BLaER1 (cell line): Measurements from ENCODE around the gene C20orf173.
A peak's percentile ranks its signal among the peaks of the same experiment; 100 is the strongest.

ENCODE experiments used
- H3K27ac ChIP-seq: shearing (Covaris generic); formaldehyde crosslinking; 2 replicates; pipeline ENCODE4 v1.8.1; 2022
- H3K27me3 ChIP-seq: shearing (Covaris generic); formaldehyde crosslinking; 2 replicates; pipeline ENCODE4 v1.8.1; 2022
- H3K36me3 ChIP-seq: shearing (Covaris generic); formaldehyde crosslinking; 2 replicates; pipeline ENCODE4 v1.8.1; 2022
- H3K4me1 ChIP-seq: shearing (Covaris generic); formaldehyde crosslinking; 2 replicates; pipeline ENCODE4 v1.8.1; 2022
- H3K4me2 ChIP-seq: shearing (Covaris generic); formaldehyde crosslinking; 2 replicates; pipeline ENCODE4 v1.8.1; 2022
- H3K4me3 ChIP-seq: shearing (Covaris generic); formaldehyde crosslinking; 2 replicates; pipeline ENCODE4 v1.8.1; 2022
- H3K9ac ChIP-seq: shearing (Covaris generic); formaldehyde crosslinking; 2 replicates; pipeline ENCODE4 v1.8.1; 2022
- H3K9me3 ChIP-seq: shearing (Covaris generic); formaldehyde crosslinking; 2 replicates; pipeline ENCODE4 v1.8.1; 2022
- H4K20me1 ChIP-seq: shearing (Covaris generic); formaldehyde crosslinking; 2 replicates; pipeline ENCODE4 v1.8.1; 2022
- Cebpa-rat ChIP-seq: shearing (Covaris generic); IDR thresholded peaks from 2 replicates; pipeline ENCODE4 v1.8.1; 2022

The C20orf173 gene

DNA sequence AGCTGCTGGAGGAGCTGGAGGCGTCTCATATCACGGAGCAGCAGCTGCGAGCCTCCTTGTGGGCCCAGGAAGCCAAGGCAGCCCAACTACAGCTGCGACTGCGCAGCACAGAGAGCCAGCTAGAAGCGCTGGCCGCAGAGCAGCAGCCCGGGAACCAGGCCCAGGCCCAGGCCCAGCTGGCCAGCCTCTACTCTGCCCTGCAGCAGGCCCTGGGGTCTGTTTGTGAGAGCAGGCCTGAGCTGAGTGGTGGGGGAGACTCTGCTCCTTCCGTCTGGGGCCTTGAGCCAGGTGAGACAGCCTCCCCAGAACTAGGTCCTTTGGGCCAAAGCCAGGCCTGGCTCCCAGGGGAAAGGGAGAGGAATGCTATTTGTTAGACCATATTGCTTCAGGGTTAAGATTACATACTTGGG lies 31.7 kb downstream of the C20orf173 start:
- peaks cover 100% of the 10 kb centered on the region for H3K36me3 ChIP-seq
- 0 out of 2 replicates have a peak, but pooled peaks cover 7% of the 10 kb centered on the region for H4K20me1 ChIP-seq
- H3K4me2 ChIP-seq, result no peak overlapping the region
- H3K4me1 ChIP-seq, result peaks cover 13% of the 10 kb centered on the region
- no peaks in the 10 kb centered on the region for H3K9me3 ChIP-seq
- no peaks in the 10 kb centered on the region for H3K27me3 ChIP-seq
- H3K4me3 ChIP-seq, result no peak overlapping the region
- H3K27ac ChIP-seq, result no peak overlapping the region
- no peak overlapping the region for H3K9ac ChIP-seq
- TF ChIP-seq Cebpa-rat, result no peak

DNA sequence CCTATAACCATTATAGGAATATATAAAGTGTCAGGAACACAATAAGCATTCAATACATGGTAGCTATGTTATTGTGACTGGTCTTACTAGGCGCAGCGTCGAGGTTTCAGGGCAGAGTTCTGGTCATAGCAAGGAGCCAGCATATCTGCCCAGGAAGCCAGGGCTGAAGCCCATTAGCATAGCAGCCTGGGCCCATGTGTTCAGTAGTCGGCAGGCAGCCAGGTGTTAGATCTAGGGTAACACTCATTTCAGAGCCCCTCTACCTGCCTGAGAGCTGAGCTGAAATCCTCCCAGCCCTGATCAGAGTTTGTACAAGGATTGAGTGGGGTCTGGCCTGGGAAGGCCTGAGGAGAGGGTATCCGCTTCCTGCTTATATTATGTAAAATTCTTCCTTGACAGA lies 32.1 kb downstream of the C20orf173 start:
- peaks cover 11% of the 10 kb centered on the region for H3K4me1 ChIP-seq
- H3K4me2 ChIP-seq, result no peak overlapping the region
- no peak overlapping the region for H3K4me3 ChIP-seq
- H4K20me1 ChIP-seq, result 0 out of 2 replicates have a peak, but pooled peaks cover 7% of the 10 kb centered on the region
- no peak for TF ChIP-seq Cebpa-rat
- no peak overlapping the region for H3K9ac ChIP-seq
- H3K36me3 ChIP-seq, result peaks cover 100% of the 10 kb centered on the region
- no peaks in the 10 kb centered on the region for H3K27me3 ChIP-seq
- H3K27ac ChIP-seq, result no peak overlapping the region
- no peaks in the 10 kb centered on the region for H3K9me3 ChIP-seq

DNA sequence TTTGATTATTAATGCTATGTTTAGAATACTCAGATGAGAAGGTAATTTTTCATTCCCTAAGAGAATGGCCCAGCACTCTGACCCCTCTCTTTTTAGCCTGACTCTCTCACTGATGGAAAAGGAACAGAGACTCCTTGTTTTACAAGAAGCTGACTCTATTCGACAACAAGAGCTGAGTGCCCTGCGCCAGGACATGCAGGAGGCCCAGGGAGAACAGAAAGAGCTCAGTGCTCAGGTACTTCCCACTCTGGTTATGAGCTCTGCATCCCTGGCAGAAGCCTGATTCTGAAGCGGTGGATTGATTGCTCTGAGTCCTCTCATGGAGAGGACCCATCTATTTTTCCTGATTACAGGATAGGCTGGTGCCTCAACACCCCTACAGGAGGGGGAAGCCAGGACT lies 33.0 kb downstream of the C20orf173 start:
- TF ChIP-seq Cebpa-rat, result no peak
- Histone ChIP-seq H3K27ac (no peak overlapping the region), H4K20me1 (0 out of 2 replicates have a peak, but pooled peaks cover under 1% of the 10 kb centered on the region)

DNA sequence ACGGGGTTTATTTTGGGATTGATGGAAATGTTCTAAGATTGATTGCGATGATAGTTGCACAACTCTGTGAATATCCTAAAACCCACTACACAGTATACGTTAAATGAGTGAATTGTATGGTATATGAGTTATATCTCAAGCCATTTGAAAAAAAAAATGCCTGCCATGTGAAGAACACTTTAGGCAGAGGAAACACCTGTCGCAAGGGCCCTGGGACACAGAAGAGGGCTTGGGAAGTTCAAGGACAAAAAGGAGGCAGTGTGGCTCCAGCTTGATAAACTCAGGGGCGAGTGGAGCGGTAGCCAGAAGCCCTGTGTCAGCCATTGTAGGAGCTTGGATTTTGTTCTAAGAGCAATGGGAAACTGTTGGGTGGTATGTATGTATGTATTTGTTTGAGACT lies 37.1 kb downstream of the C20orf173 start:
- Histone ChIP-seq H3K27me3 (no peaks in the 10 kb centered on the region), H3K27ac (no peak overlapping the region), H3K4me3 (no peak overlapping the region), H3K9me3 (no peaks in the 10 kb centered on the region), H3K4me2 (no peak overlapping the region), H3K9ac (no peak overlapping the region), H4K20me1 (no peaks in the 10 kb centered on the region; the same call in 1 of the 2 replicates), H3K36me3 (peaks cover 88% of the 10 kb centered on the region), H3K4me1 (peaks cover 27% of the 10 kb centered on the region)
- TF ChIP-seq Cebpa-rat, result no peak

More for the DNA sequence above, 33.0 kb downstream of the C20orf173 start:
- Histone ChIP-seq H3K9ac (no peak overlapping the region), H3K4me2 (no peak overlapping the region), H3K4me3 (no peak overlapping the region), H3K9me3 (no peaks in the 10 kb centered on the region), H3K4me1 (peaks cover 6% of the 10 kb centered on the region), H3K27me3 (no peaks in the 10 kb centered on the region), H3K36me3 (peaks cover 98% of the 10 kb centered on the region)

DNA sequence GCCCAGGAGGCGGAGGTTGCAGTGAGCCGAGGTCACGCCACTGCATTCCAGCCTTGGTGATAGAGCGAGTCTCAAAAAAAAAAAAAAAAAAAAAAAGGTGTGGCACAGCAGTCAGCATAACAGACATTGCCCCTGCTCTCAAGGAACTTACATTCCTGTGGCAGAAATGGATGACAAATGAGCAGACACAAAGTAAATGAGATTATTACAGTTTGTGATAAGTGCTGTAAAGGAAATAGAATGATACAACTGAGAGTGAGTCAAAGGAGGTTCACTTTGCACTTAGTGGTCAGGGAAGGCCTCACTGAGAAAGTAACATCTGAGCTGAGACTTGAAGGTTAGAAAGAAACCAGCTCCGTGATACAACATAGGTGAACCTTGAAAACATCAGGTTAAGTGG lies 37.6 kb downstream of the C20orf173 start:
- no peaks in the 10 kb centered on the region for H3K9me3 ChIP-seq
- peaks cover 88% of the 10 kb centered on the region for H3K36me3 ChIP-seq
- no peak for TF ChIP-seq Cebpa-rat
- peak overlapping the region; percentile 91 for H3K4me2 ChIP-seq
- no peaks in the 10 kb centered on the region; the same call in 1 of the 2 replicates for H4K20me1 ChIP-seq
- H3K27ac ChIP-seq, result peak overlapping the region; percentile 86; the same call in 1 of the 2 replicates
- no peaks in the 10 kb centered on the region for H3K27me3 ChIP-seq
- no peak overlapping the region for H3K9ac ChIP-seq
- peaks cover 27% of the 10 kb centered on the region for H3K4me1 ChIP-seq
- no peak overlapping the region for H3K4me3 ChIP-seq

DNA sequence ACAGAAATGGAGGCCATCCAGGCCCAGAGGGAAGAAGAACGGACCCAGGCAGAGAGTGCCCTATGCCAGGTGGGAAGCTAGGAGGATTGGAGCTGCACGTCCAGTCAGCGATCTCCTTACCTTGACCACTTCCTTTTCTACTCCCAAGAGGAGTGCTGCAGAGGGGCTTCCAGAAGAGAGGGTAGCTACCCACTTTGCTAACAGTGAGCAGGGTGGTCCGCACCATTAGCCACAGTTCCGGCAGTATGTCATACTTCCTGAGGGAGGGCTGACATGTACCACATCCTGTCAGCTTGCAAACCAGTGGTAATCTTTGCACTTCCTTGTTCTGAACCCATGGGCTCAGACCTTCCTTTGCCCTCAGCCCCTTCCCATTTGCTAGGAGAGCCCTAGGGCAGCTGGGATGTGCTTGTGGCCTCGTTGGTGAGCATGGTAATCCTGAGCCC lies 38.7 kb downstream of the C20orf173 start:
- Histone ChIP-seq H3K4me3 (peak overlapping the region; percentile 65), H3K9me3 (no peaks in the 10 kb centered on the region), H3K4me1 (peaks cover 27% of the 10 kb centered on the region), H3K4me2 (peak overlapping the region; percentile 91), H3K36me3 (peaks cover 88% of the 10 kb centered on the region), H3K9ac (peak overlapping the region; percentile 71), H3K27me3 (no peaks in the 10 kb centered on the region), H3K27ac (peak overlapping the region; percentile 86), H4K20me1 (no peaks in the 10 kb centered on the region; the same call in 1 of the 2 replicates)
- TF ChIP-seq Cebpa-rat, result no peak

DNA sequence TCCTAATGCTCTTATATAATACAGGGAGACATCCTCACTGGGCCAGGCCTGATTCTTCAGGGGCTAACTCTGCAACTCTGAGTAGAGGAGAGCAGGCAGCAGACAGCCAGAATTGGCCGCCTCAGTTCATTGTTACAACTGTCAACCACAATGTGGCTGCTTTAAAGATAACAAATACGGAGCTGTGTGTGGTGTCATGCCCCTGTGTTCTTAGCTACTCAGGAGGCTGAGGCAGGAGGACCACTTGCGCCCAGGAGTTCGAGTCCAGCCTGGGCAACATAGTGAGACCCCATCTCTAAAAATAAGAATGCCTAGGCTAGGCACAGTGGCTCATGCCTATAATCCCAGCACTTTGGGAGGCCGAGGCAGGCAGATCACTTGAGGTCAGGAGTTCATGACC lies 39.7 kb downstream of the C20orf173 start:
- peaks cover 88% of the 10 kb centered on the region for H3K36me3 ChIP-seq
- H3K9me3 ChIP-seq, result peaks cover 3% of the 10 kb centered on the region
- no peak overlapping the region for H3K9ac ChIP-seq
- no peaks in the 10 kb centered on the region for H3K27me3 ChIP-seq
- H3K4me1 ChIP-seq, result peaks cover 27% of the 10 kb centered on the region
- no peak for TF ChIP-seq Cebpa-rat
- H3K27ac ChIP-seq, result peak overlapping the region; percentile 86; the same call in 1 of the 2 replicates
- peak overlapping the region; percentile 91 for H3K4me2 ChIP-seq
- H4K20me1 ChIP-seq, result no peaks in the 10 kb centered on the region; the same call in 1 of the 2 replicates
- no peak overlapping the region; the same call in 1 of the 2 replicates for H3K4me3 ChIP-seq

DNA sequence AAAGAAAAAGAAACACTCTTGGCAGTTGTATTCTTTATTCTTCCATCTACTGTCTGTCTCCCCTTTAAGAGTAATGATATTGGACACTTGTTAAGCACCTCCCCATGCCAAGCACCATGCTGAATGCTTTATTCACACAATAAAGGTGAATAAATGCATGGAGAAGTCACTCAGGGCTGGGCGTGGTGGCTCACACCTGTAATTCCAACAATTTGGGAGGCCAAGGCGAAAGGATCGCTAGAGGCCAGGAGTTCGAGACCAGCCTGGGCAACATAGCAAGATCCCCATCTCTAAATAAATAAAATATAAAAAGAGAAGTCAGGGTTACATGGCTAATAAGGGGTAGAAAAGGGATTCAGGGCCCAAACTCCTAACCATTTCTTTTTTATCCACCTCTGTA lies 42.0 kb downstream of the C20orf173 start:
- Histone ChIP-seq H3K36me3 (peaks cover 88% of the 10 kb centered on the region), H3K4me1 (peaks cover 27% of the 10 kb centered on the region), H3K27me3 (no peaks in the 10 kb centered on the region), H3K4me2 (no peak overlapping the region), H3K9me3 (peaks cover 19% of the 10 kb centered on the region), H3K9ac (no peak overlapping the region), H3K4me3 (no peak overlapping the region), H3K27ac (no peak overlapping the region), H4K20me1 (no peaks in the 10 kb centered on the region; the same call in 1 of the 2 replicates)
- no peak for TF ChIP-seq Cebpa-rat

DNA sequence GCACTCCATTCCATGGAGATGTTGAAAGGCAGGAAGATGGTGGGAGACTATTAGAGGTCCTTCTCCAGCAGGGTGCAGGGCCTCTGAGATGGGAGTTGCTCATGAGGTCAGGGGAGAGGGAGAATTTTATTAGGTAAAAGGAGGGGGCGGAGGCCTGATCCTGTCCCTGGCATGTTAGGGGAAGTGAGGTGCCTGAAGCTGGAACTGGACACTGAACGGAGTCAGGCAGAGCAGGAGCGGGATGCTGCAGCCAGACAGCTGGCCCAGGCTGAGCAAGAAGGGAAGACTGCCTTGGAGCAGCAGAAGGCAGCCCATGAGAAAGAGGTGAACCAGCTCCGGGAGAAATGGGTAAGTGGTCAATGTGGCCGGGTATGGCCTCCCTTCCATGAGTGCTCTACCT lies 49.7 kb downstream of the C20orf173 start:
- Histone ChIP-seq H3K9ac (no peak overlapping the region), H3K4me3 (no peak overlapping the region), H3K4me2 (no peak overlapping the region), H4K20me1 (peaks cover 18% of the 10 kb centered on the region; the same call in 1 of the 2 replicates), H3K9me3 (peaks cover 17% of the 10 kb centered on the region), H3K4me1 (no peaks in the 10 kb centered on the region), H3K27ac (no peak overlapping the region), H3K27me3 (no peaks in the 10 kb centered on the region), H3K36me3 (peaks cover 99% of the 10 kb centered on the region)
- TF ChIP-seq Cebpa-rat, result no peak

DNA sequence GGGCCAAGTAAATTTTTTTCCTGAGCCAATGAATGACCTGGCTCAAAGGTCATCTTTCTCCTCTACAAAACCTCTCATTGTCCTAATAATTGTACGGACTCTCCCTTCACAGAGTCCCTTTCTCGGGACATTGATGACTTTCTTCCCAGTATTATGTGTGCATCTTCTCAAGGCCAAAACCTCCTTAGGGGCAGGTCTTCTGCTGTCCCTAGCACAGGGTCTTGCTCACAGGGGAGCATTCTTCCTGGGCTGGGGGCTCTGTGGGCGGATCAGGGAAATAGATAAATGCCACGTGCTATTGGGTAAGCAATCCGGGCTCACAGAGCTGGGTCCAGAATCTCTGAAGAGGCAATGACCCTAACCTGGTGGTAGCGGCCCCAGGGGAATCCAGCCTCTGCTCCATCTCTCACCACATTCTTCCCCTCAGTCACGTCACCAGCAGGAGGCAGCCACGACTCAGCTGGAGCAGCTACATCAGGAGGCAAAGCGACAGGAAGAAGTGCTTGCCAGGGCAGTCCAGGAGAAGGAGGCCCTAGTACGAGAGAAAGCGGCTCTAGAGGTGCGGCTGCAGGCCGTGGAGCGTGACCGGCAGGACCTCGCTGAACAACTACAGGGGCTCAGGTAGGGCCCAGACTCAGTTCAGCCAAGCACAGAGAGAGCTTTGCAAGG lies 50.5 kb downstream of the C20orf173 start:
- no peak overlapping the region for H3K27ac ChIP-seq
- no peak overlapping the region for H3K4me3 ChIP-seq
- peaks cover 18% of the 10 kb centered on the region; the same call in 1 of the 2 replicates for H4K20me1 ChIP-seq
- no peak overlapping the region for H3K9ac ChIP-seq
- no peak overlapping the region for H3K4me2 ChIP-seq
- no peaks in the 10 kb centered on the region for H3K27me3 ChIP-seq
- peaks cover 8% of the 10 kb centered on the region for H3K9me3 ChIP-seq
- peaks cover 99% of the 10 kb centered on the region for H3K36me3 ChIP-seq
- H3K4me1 ChIP-seq, result no peaks in the 10 kb centered on the region
- TF ChIP-seq Cebpa-rat, result no peak
